HG02571 (cell line): ENCODE results near the gene DDAH1.
"Not testable (repeated sequence)": the region's sequence is repeated elsewhere in the genome, so short reads cannot be mapped to it uniquely, and the experiment has no call there.

Experiments used
- ATAC-seq: cut with Tn5 transposase; IDR thresholded peaks from one replicate; pipeline ENCODE4 v1.9.1; 2021; ENCODE audit warnings: mild to moderate bottlenecking, moderate library complexity; ENCODE audit not compliant: unreplicated experiment

The DDAH1 gene

DNA sequence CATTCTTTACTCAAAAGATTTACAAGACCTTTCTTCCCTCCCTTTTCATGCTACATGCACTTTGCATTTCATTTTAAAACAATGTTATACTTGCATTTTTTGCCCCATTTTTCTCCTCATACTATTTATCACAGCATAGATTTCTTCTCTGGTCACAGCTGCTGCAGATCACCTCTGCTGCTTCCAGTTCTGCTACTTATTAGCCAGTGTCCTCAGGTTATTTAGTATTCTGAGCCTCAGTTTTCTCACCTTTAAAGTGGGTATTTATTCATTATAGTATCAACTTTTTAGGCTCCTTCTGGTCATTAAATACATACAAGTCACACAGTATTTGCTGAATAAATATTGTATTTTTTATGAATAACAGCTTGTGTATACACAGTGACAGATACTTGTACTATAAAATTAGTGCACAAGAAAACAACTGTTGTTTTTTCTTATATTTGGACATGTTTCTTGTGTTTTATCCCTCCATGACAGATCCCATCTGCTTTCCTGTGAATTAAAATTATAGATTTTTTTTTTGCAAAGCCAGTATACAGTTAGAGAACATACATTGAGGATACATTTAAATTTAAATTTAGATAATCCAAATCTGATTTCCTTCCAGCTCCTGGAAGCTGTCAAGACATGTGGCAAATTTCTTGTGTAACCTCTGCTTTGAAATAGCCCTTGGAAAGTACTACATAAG lies 103.2 kb downstream of the DDAH1 start:
- no peak for ATAC-seq

DNA sequence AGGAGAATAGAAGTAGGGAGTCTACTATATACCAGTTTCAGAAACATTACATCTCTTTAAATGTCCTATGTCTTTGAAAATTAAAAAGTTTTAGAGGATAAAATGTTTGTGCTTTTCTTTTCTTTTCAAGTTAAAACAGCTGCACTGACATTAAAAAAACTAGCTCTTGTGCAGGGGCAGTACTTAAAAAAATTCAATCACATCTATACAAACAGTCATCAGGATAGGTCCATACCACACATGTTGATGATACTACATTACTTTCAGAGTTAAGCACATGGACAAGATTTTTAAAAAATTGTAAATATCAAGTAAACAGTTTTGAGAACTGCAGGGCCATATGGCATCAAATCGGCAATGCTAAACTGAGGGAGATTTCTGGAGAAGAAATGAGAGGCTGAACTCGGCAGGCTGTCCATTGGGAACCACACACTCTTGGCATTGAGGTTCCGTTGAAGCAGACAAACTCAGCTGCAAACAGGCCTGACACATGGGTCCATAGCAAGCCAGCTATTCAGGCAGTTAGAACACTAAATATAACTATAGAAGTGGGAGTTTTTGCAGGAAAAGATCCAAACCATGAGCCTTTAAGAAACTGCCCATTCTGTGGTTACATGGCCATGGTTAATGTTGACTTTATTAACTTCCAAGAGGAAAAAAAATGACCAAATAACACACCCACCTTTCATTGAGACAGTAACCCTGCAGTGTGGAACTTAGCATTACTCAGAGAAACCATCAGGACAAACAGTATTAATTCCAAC lies 104.0 kb downstream of the DDAH1 start:
- ATAC-seq, result no peak

DNA sequence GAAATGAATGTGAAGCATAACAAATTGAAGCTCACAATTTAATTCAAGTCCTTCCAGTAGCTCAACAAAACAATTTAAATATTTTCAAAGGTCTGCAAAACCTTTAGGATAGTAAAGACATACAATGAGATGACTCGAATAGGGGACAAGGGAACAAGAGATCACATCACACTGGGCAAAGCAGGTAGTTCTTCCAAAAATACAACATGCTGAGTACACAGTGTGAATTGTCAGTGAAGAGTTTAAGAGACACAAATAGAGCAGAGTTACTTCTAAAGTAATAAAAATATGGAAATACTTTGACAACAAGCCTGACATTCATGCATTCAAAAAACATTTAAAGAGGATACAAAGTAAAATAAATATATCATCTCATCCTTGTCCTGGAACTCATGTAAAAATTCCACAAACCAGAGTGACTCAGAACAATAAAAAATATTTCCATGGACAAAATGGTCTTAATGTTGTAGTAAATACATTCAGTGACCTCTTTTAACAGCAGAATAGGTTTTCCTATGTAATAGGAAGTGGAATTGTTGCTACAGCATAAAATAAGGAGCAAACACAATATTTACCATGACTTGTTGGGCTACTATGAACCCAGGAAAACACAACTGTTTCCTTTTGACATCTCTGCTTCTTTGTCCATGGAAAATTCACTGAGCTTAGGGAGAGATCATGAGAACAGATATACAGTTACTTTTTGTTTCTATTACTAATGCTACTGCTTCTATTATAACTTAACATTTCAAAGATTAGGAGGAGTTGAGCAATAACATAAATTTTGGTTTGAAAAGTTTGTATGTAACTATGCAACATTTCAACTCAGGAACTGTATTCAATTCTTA lies 104.9 kb downstream of the DDAH1 start:
- ATAC-seq, result no peak

DNA sequence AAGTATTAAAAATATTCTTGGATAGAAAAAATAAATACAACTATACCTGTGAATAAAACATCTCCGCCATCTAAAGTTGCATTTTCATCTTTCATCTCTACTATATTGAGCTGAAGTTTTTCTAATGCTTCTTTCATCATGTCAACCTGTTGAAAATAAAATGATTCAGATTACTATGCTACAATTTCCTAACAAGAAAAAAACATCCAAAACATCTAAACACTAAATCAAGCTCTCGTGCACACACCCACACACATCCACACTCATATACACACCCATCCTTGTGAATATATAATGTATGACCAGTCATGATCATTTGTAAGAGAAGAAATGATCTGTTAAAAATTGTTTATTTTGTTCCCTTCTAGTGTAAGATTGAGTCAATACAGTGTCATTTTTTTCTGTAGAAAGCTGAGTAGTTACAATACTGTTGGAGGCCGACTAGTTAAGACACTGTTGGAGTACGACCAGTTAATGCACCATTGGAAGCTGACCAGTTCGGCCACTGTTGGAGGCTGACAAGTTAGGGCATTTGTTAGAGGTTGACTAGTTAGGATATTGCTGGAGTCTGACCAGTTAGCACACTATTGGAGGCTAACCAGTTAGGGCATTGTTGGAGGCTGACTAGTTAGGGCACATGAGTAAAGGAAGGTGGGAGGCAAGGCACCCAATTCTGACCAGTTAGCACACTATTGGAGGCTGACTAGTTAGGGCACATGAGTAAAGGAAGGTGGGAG lies 106.1 kb downstream of the DDAH1 start:
- no peak for ATAC-seq

DNA sequence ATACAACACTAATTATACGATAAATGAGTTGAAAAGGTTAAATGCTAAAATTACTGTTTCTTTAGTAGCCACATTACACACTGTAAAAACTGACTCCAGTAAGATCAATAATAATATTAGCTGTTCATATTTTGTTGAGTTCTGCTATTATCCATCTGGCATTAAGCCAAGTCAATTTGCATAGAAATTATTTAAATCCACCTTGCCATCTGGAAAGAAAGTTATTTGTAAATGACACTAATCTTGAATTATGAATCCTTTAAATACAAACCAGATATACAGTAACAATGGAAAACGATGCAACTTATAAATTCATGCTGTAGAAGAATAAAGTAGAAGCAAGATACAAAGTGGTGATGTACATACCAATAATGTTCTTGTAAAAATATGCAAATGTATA lies 107.1 kb downstream of the DDAH1 start:
- no peak for ATAC-seq

DNA sequence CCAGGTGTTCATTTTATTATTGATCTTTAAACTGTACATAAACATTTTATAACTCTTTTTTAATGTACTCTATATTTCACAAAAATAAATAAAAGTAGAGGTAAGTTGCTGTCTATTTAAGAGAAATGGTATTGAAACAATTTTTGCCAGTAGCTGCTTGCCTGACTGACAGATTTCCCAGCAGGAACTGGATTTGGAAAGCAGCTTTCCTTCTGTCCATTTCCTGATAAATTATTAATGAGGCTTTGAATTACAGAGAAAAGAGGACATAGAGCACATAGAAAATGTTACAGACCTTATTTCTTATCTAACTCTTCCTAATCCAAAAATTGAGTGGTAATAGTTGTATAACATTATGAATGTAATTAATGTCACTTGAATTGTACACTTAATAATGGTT lies 108.8 kb downstream of the DDAH1 start:
- no peak for ATAC-seq

DNA sequence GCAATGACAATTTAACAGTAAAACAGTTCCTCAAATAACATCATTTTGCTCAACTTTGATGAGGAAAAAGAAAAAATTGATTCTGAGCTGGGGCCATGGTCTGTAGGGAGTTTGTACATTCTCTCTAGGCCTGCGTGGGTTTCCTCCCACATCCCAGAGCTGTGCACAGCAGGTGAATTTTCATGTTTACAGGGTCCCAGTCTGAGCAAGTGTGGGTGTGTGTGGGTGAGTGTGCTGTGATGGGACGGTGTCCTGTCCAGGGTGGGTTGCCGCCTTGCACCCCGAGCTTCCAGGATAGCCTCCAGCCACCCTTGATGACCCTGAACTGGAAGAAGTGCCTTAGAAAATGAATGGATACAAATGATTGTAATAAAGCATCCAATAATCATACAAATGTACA lies 112.9 kb downstream of the DDAH1 start:
- no peak for ATAC-seq

DNA sequence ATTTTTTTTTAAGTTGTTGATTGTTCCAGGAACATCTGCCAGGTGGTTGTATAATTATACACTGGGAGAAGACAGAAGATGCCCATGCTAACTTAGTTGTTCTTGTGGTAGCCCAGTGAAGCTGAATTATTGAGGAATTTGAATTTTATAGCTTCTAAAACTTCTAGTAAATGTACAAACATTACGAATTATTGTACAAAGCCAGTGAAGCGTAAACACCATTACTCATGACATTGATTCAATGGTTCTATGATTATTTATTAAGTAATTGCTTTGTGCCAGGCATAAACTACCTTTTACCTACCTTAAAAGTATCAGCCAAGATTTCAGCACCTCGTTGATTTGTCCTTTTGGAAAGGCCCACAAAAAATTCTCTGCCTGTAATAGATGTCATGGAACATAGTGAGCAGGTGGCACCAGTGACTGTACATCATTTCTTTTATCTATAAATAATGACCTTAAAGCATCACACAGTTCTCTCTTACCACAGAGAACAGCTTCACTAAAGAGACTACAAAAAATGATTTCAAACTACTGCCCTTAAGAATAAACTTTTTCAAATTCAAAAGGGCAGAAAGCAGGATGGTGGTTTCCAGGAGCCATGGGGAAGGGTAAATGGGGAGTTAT lies 113.6 kb downstream of the DDAH1 start:
- no peak for ATAC-seq

DNA sequence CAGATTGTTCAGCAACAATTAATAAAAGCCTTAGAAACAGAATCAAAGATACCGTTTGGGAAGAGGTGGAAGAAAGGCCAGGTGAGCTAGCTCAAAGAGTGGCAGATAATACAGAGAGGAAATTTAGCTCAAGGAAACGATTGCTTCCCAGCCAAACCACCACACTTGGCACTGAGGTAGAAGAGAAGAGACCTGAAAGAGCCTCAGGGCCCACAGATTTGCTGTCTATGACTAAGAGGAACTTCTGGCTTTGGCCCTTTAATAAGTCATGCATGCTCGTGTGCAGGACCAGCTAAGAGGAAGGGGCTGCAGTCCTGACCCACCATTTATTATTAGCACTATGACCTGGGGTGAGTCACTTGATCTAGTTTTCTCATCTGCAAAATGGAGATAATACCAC lies 115.7 kb downstream of the DDAH1 start:
- no peak for ATAC-seq

DNA sequence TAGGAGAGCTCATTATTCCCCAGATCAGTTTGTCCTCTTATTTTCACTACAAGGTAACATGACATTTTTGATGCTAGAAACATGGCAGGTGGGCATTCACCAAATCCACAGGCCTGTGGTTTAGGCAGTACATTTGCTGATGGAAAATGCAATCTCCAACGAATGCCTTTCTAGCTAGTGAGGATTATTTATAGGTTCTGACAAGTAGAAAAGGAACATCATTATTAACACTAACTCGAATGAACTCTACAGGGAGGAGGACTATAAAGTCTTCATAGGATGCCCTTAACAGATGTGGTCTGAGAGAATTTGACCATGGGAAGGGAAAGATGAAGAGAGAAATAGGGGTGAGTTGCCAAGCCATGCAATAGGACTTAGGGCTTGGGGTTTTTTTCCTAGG lies 117.1 kb downstream of the DDAH1 start:
- no peak for ATAC-seq

DNA sequence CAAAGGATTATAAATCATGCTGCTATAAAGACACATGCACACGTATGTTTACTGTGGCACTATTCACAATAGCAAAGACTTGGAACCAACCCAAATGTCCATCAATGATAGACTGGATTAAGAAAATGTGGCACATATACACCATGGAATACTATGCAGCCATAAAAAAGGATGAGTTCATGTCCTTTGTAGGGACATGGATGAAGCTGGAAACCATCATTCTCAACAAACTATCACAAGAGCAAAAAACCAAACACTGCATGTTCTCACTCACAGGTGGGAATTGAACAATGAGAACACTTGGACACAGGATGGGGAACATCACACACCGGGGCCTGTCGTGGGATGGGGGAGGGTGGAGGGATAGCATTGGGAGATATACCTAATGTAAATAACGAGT lies 117.7 kb downstream of the DDAH1 start:
- ATAC-seq, result not testable (repeated sequence)

DNA sequence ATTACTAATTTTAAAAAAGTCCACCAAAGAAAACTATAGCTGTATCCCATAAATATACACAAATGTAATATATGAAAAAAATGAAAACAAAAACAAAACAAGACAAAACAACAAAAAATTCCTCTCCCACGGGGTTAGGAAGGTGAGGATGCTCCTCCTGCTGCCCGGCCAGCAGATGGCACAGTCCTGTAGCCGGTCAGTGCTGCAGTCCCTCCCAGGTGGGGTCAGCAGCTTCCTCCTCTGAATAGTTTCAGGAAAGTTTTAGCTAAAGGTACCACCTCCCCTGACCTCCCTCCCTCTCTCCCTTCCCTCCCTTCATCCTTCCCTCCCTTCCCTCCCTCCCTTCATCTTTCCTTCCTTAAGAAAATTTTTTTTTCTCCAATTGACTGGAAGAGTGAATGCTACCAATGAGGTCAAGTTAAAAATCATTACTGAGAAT lies 120.7 kb downstream of the DDAH1 start:
- no peak for ATAC-seq

DNA sequence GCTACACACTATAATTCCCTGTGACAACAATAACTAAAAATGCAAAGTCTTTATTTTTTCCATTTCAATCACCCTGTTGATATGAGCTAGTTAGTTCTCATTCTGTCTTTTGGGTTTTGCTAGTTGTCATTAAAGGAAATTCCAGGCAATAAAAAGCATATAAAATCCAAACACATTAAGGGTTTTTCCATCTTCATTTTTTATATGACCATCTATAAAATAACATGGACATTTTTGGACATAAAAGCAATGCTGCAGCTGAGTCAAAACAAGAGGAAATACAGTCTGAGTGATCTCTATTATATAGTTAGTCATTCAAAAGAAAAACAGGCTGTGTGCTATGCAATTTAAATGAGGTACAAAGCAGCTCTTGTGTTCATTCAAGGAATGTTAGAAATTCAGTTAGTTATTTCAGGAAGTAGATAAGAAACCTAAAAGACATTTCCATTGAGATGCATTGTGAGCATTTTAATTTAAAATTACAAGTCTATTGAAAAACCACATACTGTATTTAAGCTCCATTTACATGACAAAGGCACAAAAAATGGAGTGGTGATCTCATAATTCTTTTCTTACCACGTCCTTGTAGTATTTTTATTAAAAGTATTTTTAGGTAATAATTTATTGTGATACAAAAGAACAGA lies 121.2 kb downstream of the DDAH1 start:
- ATAC-seq, result no peak

DNA sequence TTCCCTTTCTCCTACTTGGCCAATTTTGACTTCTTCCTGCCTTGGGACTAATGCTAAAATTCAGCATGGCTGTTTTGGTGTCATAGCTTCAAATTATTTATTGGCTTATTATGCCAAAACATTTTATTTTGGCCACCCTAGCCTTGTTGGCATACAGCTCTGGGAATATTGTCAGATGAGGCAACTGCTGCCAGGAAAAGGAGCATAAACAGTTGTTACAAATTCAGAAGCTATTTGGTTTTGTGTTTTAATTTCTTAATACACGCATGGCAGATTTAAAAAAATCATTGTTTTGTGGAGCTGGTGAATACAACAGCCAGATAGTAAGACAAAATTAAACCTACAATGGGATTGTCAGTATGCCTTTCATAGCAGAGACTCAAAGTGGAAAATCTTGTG lies 121.7 kb downstream of the DDAH1 start:
- no peak for ATAC-seq

DNA sequence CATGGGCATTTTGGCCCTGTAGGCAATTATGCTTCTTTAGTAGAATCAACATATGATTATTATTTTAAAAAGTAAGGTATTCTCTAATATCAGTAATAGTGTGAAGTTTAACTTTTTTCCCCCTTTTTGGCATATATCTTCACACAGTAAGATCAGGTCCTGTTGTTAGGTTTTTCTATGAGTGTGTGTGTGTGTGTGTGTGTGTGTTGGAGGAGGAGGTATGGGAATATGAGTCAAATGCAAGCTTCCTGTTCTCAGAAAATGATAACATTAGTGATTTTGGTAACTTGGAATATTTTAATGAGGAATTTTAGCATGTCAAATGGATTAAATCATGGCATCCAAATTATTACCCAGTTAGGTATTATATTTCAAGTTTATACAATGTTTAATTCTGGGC lies 122.8 kb downstream of the DDAH1 start:
- no peak for ATAC-seq

DNA sequence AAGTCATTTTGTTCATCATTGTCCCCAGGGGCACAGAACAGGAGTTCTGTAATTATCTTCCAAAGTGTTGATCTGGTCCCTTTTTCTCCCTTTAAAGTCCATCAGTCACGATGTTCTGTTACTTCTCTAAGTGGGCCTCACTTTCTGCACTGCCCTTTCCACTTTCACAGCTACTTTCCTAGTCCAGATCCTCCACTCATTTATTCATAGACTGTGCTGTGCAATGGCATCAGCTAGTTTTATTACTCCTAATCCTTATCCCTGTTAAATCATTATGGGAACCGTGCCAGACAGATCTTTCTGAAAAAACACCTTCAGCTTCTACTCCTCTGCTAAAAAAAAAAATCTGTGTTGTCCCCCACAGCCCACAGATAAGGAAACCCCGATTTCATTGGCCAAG lies 124.5 kb downstream of the DDAH1 start:
- no peak for ATAC-seq

DNA sequence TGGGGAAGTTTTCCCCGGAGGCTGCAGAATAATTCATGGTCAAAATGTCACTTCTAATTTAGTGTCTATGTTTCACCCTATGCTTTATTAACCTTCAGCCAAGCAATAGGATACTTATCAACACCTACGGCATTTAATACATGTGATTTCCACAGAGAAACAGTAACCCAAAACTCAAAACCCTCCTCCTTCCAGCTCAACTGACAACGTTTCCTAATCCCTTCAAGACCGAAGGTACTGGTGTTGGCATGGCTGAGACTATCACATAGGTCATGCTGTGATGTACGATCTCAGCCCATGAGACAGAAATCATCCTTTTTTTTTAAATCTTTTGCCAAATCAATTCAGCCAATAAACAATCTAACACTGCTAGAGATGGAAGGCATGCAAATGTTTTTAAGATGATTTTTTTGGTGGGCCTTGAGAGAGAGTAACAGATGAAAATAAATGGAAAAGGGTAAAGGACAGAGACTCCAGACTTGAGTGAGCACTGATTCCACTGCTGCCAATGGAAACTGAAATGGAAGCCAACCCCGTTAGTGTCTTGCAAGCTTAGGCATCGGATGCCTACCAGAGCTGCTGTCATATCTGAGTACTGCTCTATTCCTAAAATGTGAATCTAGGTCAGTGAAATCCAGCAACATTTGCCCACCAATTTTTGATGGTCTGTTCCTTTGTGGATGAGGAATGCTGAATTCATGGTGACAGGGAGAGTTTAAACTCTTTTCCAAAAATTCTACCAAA lies 125.1 kb downstream of the DDAH1 start:
- no peak for ATAC-seq

DNA sequence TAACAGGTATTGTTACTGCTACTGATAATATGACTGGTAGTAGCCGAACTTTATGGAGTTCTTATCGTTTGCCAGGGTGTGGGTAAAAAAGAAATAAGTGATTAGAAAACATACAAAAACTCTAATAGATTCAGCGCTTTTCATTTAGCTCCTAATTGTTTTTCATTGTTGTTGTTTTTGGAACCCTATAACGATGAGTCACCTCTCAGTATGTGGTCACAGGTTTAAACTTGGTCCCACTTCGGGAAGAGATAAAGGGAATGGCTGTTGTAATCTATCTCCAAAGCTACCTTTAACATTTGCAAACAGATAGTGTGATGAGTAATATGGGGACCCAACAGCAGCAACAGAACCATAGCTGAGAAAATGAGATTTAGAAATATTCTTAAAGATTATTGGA lies 125.9 kb downstream of the DDAH1 start:
- ATAC-seq, result no peak

DNA sequence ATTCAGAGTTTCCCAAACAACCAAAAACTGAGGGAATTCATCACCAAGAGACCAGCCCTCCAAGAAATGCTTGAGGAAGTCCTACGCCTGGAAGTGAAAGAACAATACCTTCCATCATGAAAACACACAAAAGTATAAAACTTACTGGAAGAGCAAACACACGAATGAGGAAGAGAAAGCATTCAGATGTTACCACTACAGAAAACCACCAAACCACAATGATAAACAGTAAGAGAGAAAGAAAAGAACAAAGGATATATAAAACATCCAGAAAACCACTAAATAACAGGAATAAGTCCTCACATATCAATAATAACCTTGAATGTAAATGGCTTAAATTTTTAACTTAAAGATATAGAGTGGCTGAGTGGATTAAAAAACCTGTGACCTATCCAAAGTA lies 130.0 kb downstream of the DDAH1 start:
- no peak for ATAC-seq
